ENCODE data around the gene BTBD2.

BTBD2 gene

DNA sequence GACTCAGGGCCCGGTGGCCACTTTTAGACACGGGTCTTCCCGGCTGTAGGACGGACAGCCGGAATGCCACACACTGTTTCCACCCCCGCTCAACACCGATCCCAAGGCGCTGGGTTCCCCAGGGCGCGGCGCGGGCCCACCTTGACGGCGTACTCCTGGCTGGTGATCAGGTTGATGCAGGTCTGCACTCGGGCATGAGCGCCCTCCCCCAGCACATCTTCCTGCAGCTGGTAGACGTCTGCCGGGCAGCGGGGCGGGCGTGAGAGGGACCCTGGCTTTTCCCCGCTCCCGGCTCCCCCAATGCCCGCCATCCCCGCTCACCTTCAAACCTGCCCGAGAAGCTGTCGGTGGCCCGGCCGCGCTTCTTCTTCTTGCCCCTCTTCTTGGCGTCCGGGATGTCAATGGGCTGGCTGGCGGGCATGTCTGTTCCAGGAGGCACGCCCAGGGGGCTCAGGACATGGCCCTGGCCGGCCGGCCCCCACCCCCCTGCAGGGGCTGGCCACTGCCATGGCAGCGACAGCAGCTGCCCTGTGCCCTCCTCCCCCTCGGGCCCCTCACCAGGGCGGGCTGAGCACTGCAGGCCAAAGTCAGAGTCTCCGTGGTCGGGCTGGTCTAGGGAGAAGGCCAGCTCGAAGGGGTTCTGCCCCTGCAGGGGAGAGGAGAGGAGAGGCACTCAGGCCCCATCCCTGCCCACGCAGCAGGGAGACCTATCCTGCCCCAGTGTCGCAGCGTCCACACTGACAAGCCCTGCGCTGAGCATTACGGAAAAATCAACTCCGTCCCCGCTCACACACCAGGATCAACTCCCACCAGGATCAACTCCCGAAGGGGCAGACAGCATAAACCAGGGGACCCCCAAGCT, 30.8 kb upstream of the BTBD2 start:
- peak overlapping the region; percentile 90 to 99 for H3K27ac ChIP-seq
- DNase-seq (ENCODE audit: low spot score), result peak; percentile 70
- TF ChIP-seq, protein P1, sequence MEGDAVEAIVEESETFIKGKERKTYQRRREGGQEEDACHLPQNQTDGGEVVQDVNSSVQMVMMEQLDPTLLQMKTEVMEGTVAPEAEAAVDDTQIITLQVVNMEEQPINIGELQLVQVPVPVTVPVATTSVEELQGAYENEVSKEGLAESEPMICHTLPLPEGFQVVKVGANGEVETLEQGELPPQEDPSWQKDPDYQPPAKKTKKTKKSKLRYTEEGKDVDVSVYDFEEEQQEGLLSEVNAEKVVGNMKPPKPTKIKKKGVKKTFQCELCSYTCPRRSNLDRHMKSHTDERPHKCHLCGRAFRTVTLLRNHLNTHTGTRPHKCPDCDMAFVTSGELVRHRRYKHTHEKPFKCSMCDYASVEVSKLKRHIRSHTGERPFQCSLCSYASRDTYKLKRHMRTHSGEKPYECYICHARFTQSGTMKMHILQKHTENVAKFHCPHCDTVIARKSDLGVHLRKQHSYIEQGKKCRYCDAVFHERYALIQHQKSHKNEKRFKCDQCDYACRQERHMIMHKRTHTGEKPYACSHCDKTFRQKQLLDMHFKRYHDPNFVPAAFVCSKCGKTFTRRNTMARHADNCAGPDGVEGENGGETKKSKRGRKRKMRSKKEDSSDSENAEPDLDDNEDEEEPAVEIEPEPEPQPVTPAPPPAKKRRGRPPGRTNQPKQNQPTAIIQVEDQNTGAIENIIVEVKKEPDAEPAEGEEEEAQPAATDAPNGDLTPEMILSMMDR (IDR thresholded peaks at IDR 0.05), result no peak
- H3K4me3 ChIP-seq, result peak overlapping the region; percentile 11

DNA sequence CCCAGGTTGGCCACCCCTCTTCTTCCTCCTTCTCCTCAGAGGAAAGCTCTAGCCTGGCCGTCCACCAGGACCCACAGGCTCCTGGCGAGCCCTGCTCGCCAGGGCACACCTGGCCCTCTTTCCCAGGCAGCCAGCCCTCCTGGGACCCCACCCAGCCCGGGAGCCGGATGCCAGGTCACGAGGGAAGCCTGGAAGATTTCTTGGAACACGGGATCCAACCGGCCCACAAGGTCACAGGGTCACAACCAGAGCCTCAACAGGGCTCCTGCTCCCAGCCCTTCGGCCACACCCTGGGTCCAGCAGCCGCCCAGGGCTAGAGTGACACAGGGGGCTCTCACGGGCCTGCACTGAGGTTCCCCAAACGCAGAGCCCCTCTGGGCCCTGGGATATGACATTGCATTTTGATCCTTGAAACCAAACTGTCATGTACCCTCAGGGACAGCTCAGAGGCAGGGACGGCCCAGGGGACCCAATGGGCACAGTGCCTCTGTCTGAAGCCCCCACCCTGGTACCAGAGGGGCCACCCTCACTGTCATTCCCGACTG, 30.1 kb upstream of the BTBD2 start:
- H3K4me3 ChIP-seq, result peak overlapping the region; percentile 11
- H3K27ac ChIP-seq, result peak overlapping the region in 1 of 2 donors; percentile 99
- no peak for DNase-seq (ENCODE audit: low spot score)
- TF ChIP-seq, protein P1 (IDR thresholded peaks at IDR 0.05), result no peak

DNA sequence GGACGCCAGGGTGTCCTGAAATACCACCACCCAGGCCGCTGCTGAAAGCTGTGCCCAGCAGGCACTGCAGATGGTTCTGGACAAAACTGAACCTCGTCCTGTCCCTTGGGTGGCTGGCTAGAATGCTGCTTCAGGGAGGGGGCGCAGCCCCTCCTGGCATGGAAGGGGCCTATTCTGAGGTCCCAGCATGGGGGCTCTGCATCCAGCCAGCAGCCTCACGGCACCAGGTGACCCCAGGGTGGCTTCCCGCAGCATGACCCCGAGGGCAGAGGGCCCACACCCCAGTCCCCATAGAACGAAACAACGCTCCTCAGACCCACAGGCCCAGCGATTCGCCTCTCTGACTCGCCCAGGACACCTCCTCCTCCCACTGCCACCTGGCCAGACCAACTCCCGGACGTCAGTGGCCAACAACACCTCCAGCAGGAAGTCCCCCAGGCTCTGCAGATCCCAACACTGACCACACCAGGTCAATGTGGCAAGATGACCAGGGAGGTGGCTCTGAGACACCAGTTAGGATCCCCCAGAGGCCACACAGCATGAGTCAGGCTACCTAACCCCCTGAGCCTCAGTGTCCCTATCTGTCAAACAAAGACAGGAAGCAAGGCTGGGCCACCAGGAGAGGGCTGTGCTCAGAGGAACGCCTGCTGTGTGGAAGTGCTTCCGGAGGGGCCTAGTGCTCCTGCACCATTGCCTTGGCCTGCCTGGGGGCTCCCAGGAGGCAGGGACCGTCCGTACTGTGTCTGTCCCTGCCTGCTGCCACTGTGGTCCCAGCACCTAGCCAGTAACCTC, 29.4 kb upstream of the BTBD2 start:
- DNase-seq (ENCODE audit: low spot score), result no peak
- Histone ChIP-seq H3K27ac (peak overlapping the region; percentile 27 to 58), H3K4me3 (no peak overlapping the region)
- TF ChIP-seq, protein P1 (IDR thresholded peaks at IDR 0.05), result no peak

DNA sequence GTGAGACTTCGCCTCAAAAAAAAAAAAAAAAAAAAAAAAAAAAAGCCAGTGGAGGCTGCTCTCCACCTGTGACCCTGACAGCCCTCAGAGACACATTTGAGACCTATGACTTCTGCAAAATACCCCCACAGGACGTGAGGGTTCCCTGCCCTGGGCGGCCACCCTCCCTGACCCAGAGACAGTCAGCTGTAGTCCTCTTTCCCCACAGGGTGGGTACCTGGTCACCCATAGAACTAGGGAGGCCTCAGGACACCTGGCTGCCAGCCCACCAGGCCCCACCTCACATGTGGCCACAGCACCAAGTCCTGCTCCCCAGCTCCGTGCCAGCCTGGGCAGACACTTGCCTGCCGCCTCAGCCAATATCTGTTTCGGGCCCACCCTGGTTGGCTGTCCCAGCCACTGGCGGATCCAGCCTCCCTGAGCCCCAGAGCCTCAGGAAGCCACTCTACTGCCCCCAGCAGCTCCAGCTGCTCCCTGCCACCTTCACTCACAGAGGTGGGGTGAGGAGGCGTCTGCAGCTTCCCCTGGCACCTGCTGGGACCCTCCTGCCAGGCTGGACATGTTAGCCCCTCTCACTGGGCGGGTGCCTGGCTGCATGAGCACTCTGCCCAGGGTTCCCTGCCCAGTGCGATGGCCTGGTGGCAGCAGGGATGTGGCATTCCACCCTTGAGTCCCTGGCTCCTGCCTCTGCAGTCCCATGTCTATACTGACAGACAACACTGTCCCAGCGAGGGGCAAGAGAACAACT, 28.6 kb upstream of the BTBD2 start:
- no peak for DNase-seq (ENCODE audit: low spot score)
- Histone ChIP-seq H3K4me3 (no peak overlapping the region), H3K27ac (peak overlapping the region in 1 of 2 donors; percentile 58)
- TF ChIP-seq, protein P1 (IDR thresholded peaks at IDR 0.05), result no peak

DNA sequence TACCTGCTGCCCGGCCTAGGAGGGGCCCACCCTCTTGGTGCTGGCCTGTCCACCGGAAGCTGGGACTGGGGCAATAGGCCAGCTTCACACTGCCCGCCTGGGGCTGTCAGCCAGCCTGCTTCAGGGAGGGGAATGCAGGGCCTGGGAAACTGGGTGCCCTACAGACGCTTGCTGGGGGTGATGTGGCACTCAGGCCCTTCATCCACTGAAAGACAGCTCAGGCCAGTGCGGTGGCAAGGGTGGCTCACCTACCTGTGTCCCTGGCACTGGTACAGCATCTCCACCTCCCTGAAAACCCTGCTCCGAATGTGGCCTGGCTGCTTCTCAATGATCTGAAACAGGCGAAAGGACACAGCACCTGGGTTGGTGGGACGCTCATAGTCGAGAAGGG, 27.7 kb upstream of the BTBD2 start:
- H3K27ac ChIP-seq, result peak overlapping the region; percentile 93 to 97
- DNase-seq (ENCODE audit: low spot score), result no peak
- H3K4me3 ChIP-seq, result peak overlapping the region; percentile 70
- TF ChIP-seq, protein P1 (IDR thresholded peaks at IDR 0.05), result no peak

DNA sequence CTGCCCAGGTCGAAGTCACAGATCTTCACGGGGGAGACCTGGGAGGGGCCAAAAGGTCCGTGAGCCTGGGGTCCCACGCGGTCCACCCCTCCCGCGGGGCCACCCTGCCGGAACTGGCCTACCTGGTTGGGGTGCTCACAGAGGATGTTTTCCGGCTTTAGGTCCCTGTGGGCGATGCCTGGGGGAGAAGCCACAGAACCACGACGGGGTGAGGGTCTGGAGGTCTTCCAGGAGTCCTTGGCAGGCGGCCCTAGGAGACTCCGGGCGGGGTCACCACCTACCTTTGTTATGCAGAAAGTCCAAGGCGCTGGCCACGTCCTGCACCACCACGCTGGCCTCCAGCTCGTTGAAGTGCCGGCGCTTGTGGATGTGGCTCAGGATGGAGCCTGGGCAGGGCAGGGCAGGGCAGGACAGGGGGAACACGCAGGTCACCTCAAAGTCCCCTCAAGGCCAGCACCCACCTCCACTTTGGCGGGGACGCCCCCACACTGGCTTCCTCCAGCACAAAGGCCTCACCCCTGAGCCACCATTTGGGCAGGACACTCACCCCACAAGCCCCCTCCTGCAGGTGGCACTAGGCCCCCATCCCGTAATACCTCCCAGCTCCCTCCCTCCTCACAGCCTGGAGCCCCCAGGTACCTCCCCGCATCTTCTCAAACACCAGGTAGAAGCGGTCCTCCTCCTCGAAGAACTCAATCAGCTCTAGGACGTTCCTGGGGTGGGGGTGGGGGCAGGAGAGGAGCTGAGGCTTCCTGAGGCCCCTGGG, 27.2 kb upstream of the BTBD2 start:
- peak overlapping the region; percentile 93 to 97 for H3K27ac ChIP-seq
- TF ChIP-seq, protein P1 (IDR thresholded peaks at IDR 0.05), result no peak
- H3K4me3 ChIP-seq, result peak overlapping the region; percentile 70
- no peak for DNase-seq (ENCODE audit: low spot score)
